SU-DHL-6 (cell line): ENCODE results near the gene PUSL1.

Source experiments
- H2AFZ ChIP-seq: fragments of 200-600 bp; sonication (generic); 2 replicates; pipeline ENCODE4 v1.6.1; 2014; ENCODE audit warnings: low read depth, mild to moderate bottlenecking, moderate library complexity, mixed read lengths, antibody characterized with exemption, low read length; ENCODE audit not compliant: severe bottlenecking
- H3F3A ChIP-seq: fragments of 200-600 bp; shearing (Covaris generic); 2 replicates; pipeline ENCODE4 v1.6.0; 2016; ENCODE audit warnings: antibody characterized with exemption, mild to moderate bottlenecking; ENCODE audit not compliant: insufficient read depth
- H3K27ac ChIP-seq: fragments of 200-600 bp; sonication (generic); 2 replicates; pipeline ENCODE4 v1.5.1; 2016; ENCODE audit warnings: low read depth, mild to moderate bottlenecking, low read length, moderate library complexity, mixed read lengths
- H3K27me3 ChIP-seq: fragments of 200-600 bp; sonication (generic), shearing (Covaris generic); 2 replicates; pipeline ENCODE4 v1.6.0; 2014; ENCODE audit warnings: mild to moderate bottlenecking, low read length
- H3K36me3 ChIP-seq: fragments of 200-600 bp; sonication (generic); 2 replicates; pipeline ENCODE4 v1.6.1; 2014; ENCODE audit warnings: mild to moderate bottlenecking, low read length, mixed read lengths
- H3K4me2 ChIP-seq: fragments of 300-600, 200-600 bp; shearing (Covaris generic), sonication (generic); 2 replicates; pipeline ENCODE4 v1.6.0; 2014; ENCODE audit warnings: low read length, low read depth, mild to moderate bottlenecking; ENCODE audit not compliant: poor library complexity, severe bottlenecking
- H3K4me3 ChIP-seq: fragments of 200-600 bp; sonication (generic); 2 replicates; pipeline ENCODE4 v1.5.1; 2014; ENCODE audit warnings: antibody characterized with exemption, low read length, mild to moderate bottlenecking, mixed read lengths; ENCODE audit not compliant: insufficient read depth, poor library complexity, severe bottlenecking
- H3K79me2 ChIP-seq: fragments of 200-600 bp; sonication (generic); 2 replicates; pipeline ENCODE4 v1.6.1; 2014; ENCODE audit warnings: mild to moderate bottlenecking, low read length, moderate library complexity; ENCODE audit not compliant: insufficient read depth
- H3K9ac ChIP-seq: fragments of 200-600 bp; sonication (generic); 2 replicates; pipeline ENCODE4 v1.7.0; 2014; ENCODE audit warnings: mild to moderate bottlenecking, low read length
- H3K9me2 ChIP-seq: fragments of 200-600 bp; sonication (generic); replicated peaks from 2 replicates; pipeline ENCODE4 v1.6.1; 2014; ENCODE audit warnings: low read length; ENCODE audit not compliant: insufficient read depth
- H3K9me3 ChIP-seq: fragments of 200-600 bp; sonication (generic); 2 replicates; pipeline ENCODE4 v1.6.1; 2014; ENCODE audit warnings: low read length, mixed read lengths; ENCODE audit not compliant: insufficient read depth
- H4K20me1 ChIP-seq: fragments of 200-600 bp; sonication (generic); 2 replicates; pipeline ENCODE4 v1.6.1; 2014; ENCODE audit warnings: low read depth, mild to moderate bottlenecking, antibody characterized with exemption, low read length, moderate library complexity, mixed read lengths
- CTCF ChIP-seq: fragments of 200-600 bp; sonication (generic); IDR thresholded peaks from one replicate; pipeline ENCODE4 v1.5.1; 2017; ENCODE audit warnings: antibody characterized with exemption, mild to moderate bottlenecking, low read length, moderate library complexity; ENCODE audit not compliant: insufficient read depth, poor library complexity, severe bottlenecking
- EZH2phosphoT487 ChIP-seq: fragments of 200-600 bp; sonication (generic), shearing (Covaris generic); conservative IDR thresholded peaks from 2 replicates; pipeline ENCODE4 v1.6.1; 2018; ENCODE audit warnings: mild to moderate bottlenecking, antibody characterized with exemption, low read length, moderate library complexity, mixed read lengths

Gene PUSL1

GRCh38 chr1:1327291-1327690 is 18.9 kb downstream of the PUSL1 start:
- Histone ChIP-seq H3K36me3 (no peaks in the 10 kb centered on the region), H2AFZ (no peak overlapping the region), H3K9me3 (no peaks in the 10 kb centered on the region), H3K9ac (no peak overlapping the region), H3K9me2 (no peaks in the 10 kb centered on the region), H3K79me2 (peaks cover 24% of the 10 kb centered on the region), H4K20me1 (no peaks in the 10 kb centered on the region; the same call in 1 of the 2 replicates), H3F3A (no peaks in the 10 kb centered on the region; the same call in 1 of the 2 replicates), H3K4me2 (no peak overlapping the region), H3K4me3 (no peak overlapping the region), H3K27ac (no peak overlapping the region), H3K27me3 (no peaks in the 10 kb centered on the region)
- no peak for TF ChIP-seq CTCF
- TF ChIP-seq EZH2phosphoT487: no peak

GRCh38 chr1:1328254-1328653 is 19.9 kb downstream of the PUSL1 start:
- H3K27me3 ChIP-seq: no peaks in the 10 kb centered on the region
- H3F3A ChIP-seq: no peaks in the 10 kb centered on the region; the same call in 1 of the 2 replicates
- H3K9ac ChIP-seq: no peak overlapping the region
- H3K4me3 ChIP-seq: no peak overlapping the region
- H4K20me1 ChIP-seq: no peaks in the 10 kb centered on the region; the same call in 1 of the 2 replicates
- no peaks in the 10 kb centered on the region for H3K9me3 ChIP-seq
- peaks cover 17% of the 10 kb centered on the region for H3K79me2 ChIP-seq
- no peak overlapping the region for H2AFZ ChIP-seq
- H3K9me2 ChIP-seq: no peaks in the 10 kb centered on the region
- H3K4me2 ChIP-seq: no peak overlapping the region
- TF ChIP-seq CTCF (no peak), EZH2phosphoT487 (no peak)
- H3K27ac ChIP-seq: no peak overlapping the region
- H3K36me3 ChIP-seq: no peaks in the 10 kb centered on the region

GRCh38 chr1:1329304-1330210 is 21.2 kb downstream of the PUSL1 start:
- no peaks in the 10 kb centered on the region for H3K27me3 ChIP-seq
- no peaks in the 10 kb centered on the region; the same call in 1 of the 2 replicates for H3F3A ChIP-seq
- no peaks in the 10 kb centered on the region for H3K9me3 ChIP-seq
- H3K27ac ChIP-seq: no peak overlapping the region
- no peaks in the 10 kb centered on the region for H3K36me3 ChIP-seq
- H4K20me1 ChIP-seq: no peaks in the 10 kb centered on the region
- no peak overlapping the region for H3K4me3 ChIP-seq
- peaks cover 9% of the 10 kb centered on the region for H3K79me2 ChIP-seq
- TF ChIP-seq EZH2phosphoT487 (no peak), CTCF (no peak)
- no peaks in the 10 kb centered on the region for H3K9me2 ChIP-seq
- H2AFZ ChIP-seq: no peak overlapping the region
- no peak overlapping the region for H3K9ac ChIP-seq
- no peak overlapping the region for H3K4me2 ChIP-seq
